Breast epithelium (tissue), 4 donors: ENCODE measurements around the gene LRRC34. TPM values are rescaled to one million over a fixed set of nuclear protein-coding genes. Genes with fewer than 3 reads are reported as not detected.

ENCODE experiments used
- DNase-seq, 2 donors: peaks; one replicate each; pipeline ENCODE4 v3.0.0-alpha.2; 2019; ENCODE audit warnings: low spot score in 2 of 2
- H3K27ac ChIP-seq, 2 donors: fragments of 200-600 bp; sonication (generic) in 1 of 2; one replicate each; pipeline ENCODE4 v1.5.1; 2016 to 2019; ENCODE audit warnings: mild to moderate bottlenecking in 1 of 2
- H3K27me3 ChIP-seq, 2 donors: fragments of 200-600 bp; sonication (generic) in 1 of 2; one replicate each; pipeline versions ENCODE4 v1.5.1 to v1.6.0; 2017 to 2019; ENCODE audit warnings: control low read depth in 1 of 2, mild to moderate bottlenecking in 1 of 2
- H3K36me3 ChIP-seq: fragments of 200-600 bp; one replicate; pipeline ENCODE4 v1.5.1; 2019
- H3K4me1 ChIP-seq, 2 donors: fragments of 200-600 bp; sonication (generic); one replicate each; pipeline ENCODE4 v1.5.1; 2016 to 2019; ENCODE audit warnings: control low read depth in 1 of 2
- H3K4me3 ChIP-seq, 3 donors: fragments of 200-600 bp; sonication (generic); 1 replicate in 2 of 3; 2 replicates in 1 of 3; pipeline ENCODE4 v1.5.1; 2016 to 2019; ENCODE audit warnings: mild to moderate bottlenecking in 3 of 3, moderate library complexity in 2 of 3
- H3K9me3 ChIP-seq, 2 donors: fragments of 200-600 bp; sonication (generic) in 1 of 2; one replicate each; pipeline ENCODE4 v1.5.1; 2016 to 2019; ENCODE audit warnings: control low read depth in 1 of 2
- POLR2A ChIP-seq: fragments of 450-650 bp; IDR thresholded peaks from one replicate; pipeline ENCODE4 v1.6.1; 2016; ENCODE audit warnings: antibody characterized with exemption, mild to moderate bottlenecking, moderate library complexity
- POLR2AphosphoS5 ChIP-seq, 3 donors: sonication (generic); formaldehyde crosslinking; IDR thresholded peaks; one replicate each; pipeline ENCODE4 v1.6.1; 2017; ENCODE audit warnings: antibody characterized with exemption in 3 of 3
- intact Hi-C: fragments of 100-400 bp; cut with DNase I; formaldehyde crosslinking; loops from one replicate; pipeline ENCODE4 v1.15.1; 2023; ENCODE audit warnings: low total_unique reads
- total RNA-seq, 3 donors: library from RNA; depleted of rRNA; stranded (reverse); fragments of >200 nt; gene quantifications; one replicate each; pipeline ENCODE4 v1.1.0, GENCODE V29; 2016
- TF ChIP-seq, protein P1 (sequence below), 3 donors: fragments of 450-650 bp; IDR thresholded peaks; one replicate each; pipeline ENCODE4 v1.5.1; 2016 to 2017; ENCODE audit warnings: antibody characterized with exemption in 3 of 3, mild to moderate bottlenecking in 3 of 3, moderate library complexity in 3 of 3

The LRRC34 gene
- total RNA-seq, 3 donors from 2014 or later, result 1.0 to 6.4 (median 4.9) TPM

DNA sequence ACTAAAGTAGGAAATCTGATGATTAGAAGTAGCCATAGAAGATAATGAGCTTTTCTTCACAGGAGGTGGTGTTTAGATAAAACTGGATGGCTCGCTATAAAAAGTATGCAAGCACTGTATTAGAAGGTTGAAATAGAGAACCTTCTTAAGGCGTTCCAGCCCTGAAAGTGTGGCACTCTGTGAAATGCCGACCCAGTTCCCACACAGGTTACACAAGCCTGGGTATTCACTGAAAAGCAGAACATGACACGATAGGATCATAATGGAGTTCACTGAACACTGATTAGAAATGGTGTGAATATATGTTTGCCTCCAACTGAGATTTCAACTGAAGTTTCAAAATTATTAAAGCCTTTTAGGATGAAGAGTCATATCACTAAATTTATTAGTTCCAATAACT, 15.0 kb upstream of the LRRC34 start:
- Histone ChIP-seq H3K4me1 (no peaks in the 10 kb centered on the region), H3K4me3 (no peak overlapping the region), H3K36me3 (no peaks in the 10 kb centered on the region), H3K27ac (no peak overlapping the region), H3K27me3 (no peaks in the 10 kb centered on the region), H3K9me3 (no peaks in the 10 kb centered on the region)
- no peak for DNase-seq
- intact Hi-C loops, result no loop called here
- TF ChIP-seq POLR2A, result no peak
- TF ChIP-seq POLR2AphosphoS5 (IDR thresholded peaks at IDR 0.05), result no peak
- TF ChIP-seq, protein P1, sequence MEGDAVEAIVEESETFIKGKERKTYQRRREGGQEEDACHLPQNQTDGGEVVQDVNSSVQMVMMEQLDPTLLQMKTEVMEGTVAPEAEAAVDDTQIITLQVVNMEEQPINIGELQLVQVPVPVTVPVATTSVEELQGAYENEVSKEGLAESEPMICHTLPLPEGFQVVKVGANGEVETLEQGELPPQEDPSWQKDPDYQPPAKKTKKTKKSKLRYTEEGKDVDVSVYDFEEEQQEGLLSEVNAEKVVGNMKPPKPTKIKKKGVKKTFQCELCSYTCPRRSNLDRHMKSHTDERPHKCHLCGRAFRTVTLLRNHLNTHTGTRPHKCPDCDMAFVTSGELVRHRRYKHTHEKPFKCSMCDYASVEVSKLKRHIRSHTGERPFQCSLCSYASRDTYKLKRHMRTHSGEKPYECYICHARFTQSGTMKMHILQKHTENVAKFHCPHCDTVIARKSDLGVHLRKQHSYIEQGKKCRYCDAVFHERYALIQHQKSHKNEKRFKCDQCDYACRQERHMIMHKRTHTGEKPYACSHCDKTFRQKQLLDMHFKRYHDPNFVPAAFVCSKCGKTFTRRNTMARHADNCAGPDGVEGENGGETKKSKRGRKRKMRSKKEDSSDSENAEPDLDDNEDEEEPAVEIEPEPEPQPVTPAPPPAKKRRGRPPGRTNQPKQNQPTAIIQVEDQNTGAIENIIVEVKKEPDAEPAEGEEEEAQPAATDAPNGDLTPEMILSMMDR (IDR thresholded peaks at IDR 0.05), result no peak

DNA sequence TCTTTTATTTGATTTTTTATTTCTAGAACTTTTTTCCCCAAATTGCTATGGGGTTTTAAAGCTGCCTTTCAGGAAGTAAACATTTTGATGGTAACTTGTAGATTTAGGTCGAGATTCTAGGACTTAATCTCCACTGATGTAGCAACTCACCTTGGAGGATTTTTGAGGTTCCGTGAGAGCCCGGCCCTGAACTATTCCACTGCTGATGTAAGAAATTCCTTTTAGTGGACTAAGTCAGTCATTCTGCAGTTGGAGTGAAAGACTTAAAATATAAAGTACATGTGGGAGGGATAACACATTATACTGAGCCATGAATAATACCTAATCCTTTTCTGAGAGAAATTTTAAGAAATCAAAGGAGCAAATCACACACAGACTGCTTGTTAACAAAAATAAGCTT, 12.6 kb upstream of the LRRC34 start:
- Histone ChIP-seq H3K9me3 (no peaks in the 10 kb centered on the region), H3K27me3 (no peaks in the 10 kb centered on the region), H3K36me3 (no peaks in the 10 kb centered on the region), H3K4me1 (no peaks in the 10 kb centered on the region), H3K4me3 (no peak overlapping the region), H3K27ac (no peak overlapping the region)
- DNase-seq, result no peak
- intact Hi-C loops, result no loop called here
- TF ChIP-seq POLR2AphosphoS5 (IDR thresholded peaks at IDR 0.05), result no peak
- TF ChIP-seq, protein P1 (IDR thresholded peaks at IDR 0.05), result no peak
- no peak for TF ChIP-seq POLR2A

DNA sequence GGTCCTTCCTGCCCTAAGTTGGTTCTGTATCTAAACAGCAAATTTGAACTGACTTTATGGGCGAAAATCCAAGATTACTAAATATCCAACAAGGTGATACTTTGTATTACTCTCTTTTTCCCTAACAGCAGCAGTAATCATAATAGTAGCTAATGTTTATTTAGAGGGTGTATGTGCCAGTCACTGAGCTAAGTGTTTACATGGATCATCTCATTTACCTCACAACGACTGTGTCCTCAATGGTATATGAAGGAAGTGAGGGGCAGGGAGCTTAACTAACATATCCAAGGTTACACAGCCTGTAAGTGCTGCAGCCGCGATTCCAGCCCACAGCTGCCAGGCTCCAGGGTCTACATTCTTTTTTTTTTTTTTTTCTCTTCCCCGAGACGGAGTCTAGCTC, 10.3 kb upstream of the LRRC34 start:
- H3K4me3 ChIP-seq, result no peak overlapping the region
- no peak overlapping the region for H3K27ac ChIP-seq
- H3K4me1 ChIP-seq, result no peaks in the 10 kb centered on the region
- no peak for TF ChIP-seq POLR2AphosphoS5 (IDR thresholded peaks at IDR 0.05)
- TF ChIP-seq POLR2A, result no peak
- TF ChIP-seq, protein P1 (IDR thresholded peaks at IDR 0.05), result no peak
- H3K9me3 ChIP-seq, result no peaks in the 10 kb centered on the region
- no peaks in the 10 kb centered on the region for H3K36me3 ChIP-seq
- no peak for DNase-seq
- H3K27me3 ChIP-seq, result peaks cover 0 to 5% of the 10 kb centered on the region in 2 donors
- intact Hi-C loops, result no loop called here

DNA sequence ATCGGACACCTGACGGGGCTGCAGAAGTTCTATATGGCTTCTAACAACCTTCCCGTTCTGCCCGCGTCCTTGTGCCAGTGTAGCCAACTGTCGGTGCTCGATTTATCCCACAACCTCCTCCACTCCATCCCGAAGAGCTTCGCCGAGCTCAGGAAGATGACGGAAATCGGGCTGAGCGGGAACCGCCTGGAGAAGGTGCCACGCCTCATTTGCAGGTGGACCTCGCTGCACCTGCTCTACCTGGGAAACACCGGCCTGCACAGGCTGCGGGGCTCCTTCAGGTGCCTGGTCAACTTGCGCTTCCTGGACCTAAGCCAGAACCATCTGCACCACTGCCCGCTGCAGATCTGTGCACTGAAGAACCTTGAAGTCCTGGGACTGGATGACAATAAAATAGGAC, 9.8 kb upstream of the LRRC34 start:
- H3K27ac ChIP-seq, result no peak overlapping the region
- no peak for DNase-seq
- peaks cover 0 to 5% of the 10 kb centered on the region in 2 donors for H3K27me3 ChIP-seq
- no peaks in the 10 kb centered on the region for H3K4me1 ChIP-seq
- TF ChIP-seq POLR2AphosphoS5 (IDR thresholded peaks at IDR 0.05) (no peak), POLR2A (no peak)
- TF ChIP-seq, protein P1 (IDR thresholded peaks at IDR 0.05), result no peak
- H3K9me3 ChIP-seq, result no peaks in the 10 kb centered on the region
- no peaks in the 10 kb centered on the region for H3K36me3 ChIP-seq
- no peak overlapping the region for H3K4me3 ChIP-seq
- intact Hi-C loops, result no loop called here

DNA sequence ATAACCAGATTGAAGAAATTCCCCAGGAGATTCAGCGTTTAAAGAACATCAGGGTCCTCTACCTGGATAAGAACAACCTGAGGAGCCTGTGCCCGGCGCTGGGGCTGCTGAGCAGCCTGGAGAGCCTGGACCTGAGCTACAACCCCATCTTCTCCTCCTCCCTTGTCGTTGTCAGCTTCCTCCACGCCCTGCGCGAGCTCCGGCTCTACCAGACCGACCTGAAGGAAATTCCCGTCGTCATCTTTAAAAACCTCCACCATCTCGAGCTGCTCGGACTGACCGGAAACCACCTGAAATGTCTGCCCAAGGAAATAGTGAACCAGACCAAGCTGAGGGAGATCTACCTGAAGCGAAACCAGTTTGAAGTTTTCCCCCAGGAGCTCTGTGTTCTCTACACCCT, 9.4 kb upstream of the LRRC34 start:
- intact Hi-C loops, result no loop called here
- TF ChIP-seq POLR2A (no peak), POLR2AphosphoS5 (IDR thresholded peaks at IDR 0.05) (no peak)
- TF ChIP-seq, protein P1 (IDR thresholded peaks at IDR 0.05), result no peak
- no peak for DNase-seq
- Histone ChIP-seq H3K9me3 (no peaks in the 10 kb centered on the region), H3K27me3 (peaks cover 0 to 5% of the 10 kb centered on the region in 2 donors), H3K36me3 (no peaks in the 10 kb centered on the region), H3K4me1 (no peaks in the 10 kb centered on the region), H3K27ac (no peak overlapping the region), H3K4me3 (no peak overlapping the region)
